B cell (primary cell): Measurements from ENCODE around the gene THSD7B. TPM values are rescaled to one million over a fixed set of nuclear protein-coding genes. Genes with fewer than 3 reads are reported as not detected.

ENCODE experiments used
- ATAC-seq: fragments of 200-7000 bp; cut with Tn5 transposase; one replicate; pipeline ENCODE4 v1.10.0; 2021; ENCODE audit warnings: low read depth, mild to moderate bottlenecking, moderate number of reproducible peaks, moderate library complexity
- CTCF ChIA-PET: fragments of 350-600 bp; sonication (Branson Sonifier 250); formaldehyde crosslinking; loops from one replicate; lab custom pipeline; 2021; ENCODE audit warnings: antibody characterized with exemption, inconsistent platforms; lab: Charles Lee
- POLR2A ChIA-PET: fragments of 350-600 bp; sonication (Branson Sonifier 250); formaldehyde crosslinking; loops from one replicate; lab custom pipeline; 2021; ENCODE audit warnings: antibody characterized with exemption; lab: Charles Lee
- DNase-seq: peaks from one replicate; pipeline ENCODE4 v3.0.0; 2013
- H2AFZ ChIP-seq: 2 replicates; pipeline ENCODE4 v1.6.1; 2012; ENCODE audit warnings: mild to moderate bottlenecking, low read depth, low read length; ENCODE audit not compliant: insufficient read depth, poor library complexity, severe bottlenecking
- H3K27ac ChIP-seq, 2 donors: 1 replicate in 1 of 2; 2 replicates in 1 of 2; pipeline ENCODE4 v1.5.1; 2012 to 2013; ENCODE audit warnings: low read length in 2 of 2, mild to moderate bottlenecking in 2 of 2, moderate library complexity in 1 of 2
- H3K27me3 ChIP-seq, 4 experiments: fragments of 200-600 bp in 1 of 4; sonication (generic) in 1 of 4; replicated peaks in 1 of 4; 1 replicate in 2 of 4; 2 replicates in 2 of 4; pipeline versions ENCODE4 v1.6.1 to v1.7.0; 2013 to 2016; ENCODE audit warnings: low read length in 3 of 4, mild to moderate bottlenecking in 2 of 4, mixed read lengths in 1 of 4, moderate library complexity in 1 of 4; ENCODE audit not compliant: insufficient read depth in 4 of 4, control insufficient read depth in 3 of 4; ENCODE audit errors: control extremely low read depth in 1 of 4
- H3K36me3 ChIP-seq, 2 experiments: replicated peaks in 1 of 2; 1 replicate in 1 of 2; 2 replicates in 1 of 2; pipeline versions ENCODE4 v1.6.1 to v1.7.1; 2013; ENCODE audit warnings: low read length in 1 of 2; ENCODE audit not compliant: insufficient read depth in 2 of 2, control insufficient read depth in 1 of 2; ENCODE audit errors: control extremely low read depth in 1 of 2, extremely low read depth in 1 of 2
- H3K4me1 ChIP-seq, 2 donors: fragments of 200-600 bp in 1 of 2; sonication (generic) in 1 of 2; 1 replicate in 1 of 2; 2 replicates in 1 of 2; pipeline versions ENCODE4 v1.5.1 to v1.6.1; 2013 to 2017; ENCODE audit warnings: low read length in 2 of 2; ENCODE audit not compliant: control insufficient read depth in 2 of 2, insufficient read depth in 2 of 2
- H3K4me2 ChIP-seq: replicated peaks from 2 replicates; pipeline ENCODE3; 2012; ENCODE audit warnings: mild to moderate bottlenecking, low read depth, low read length; ENCODE audit not compliant: poor library complexity, severe bottlenecking
- H3K4me3 ChIP-seq, 5 experiments: fragments of 200-600 bp in 1 of 5; sonication (generic) in 1 of 5; 1 replicate in 3 of 5; 2 replicates in 2 of 5; pipeline versions ENCODE4 v1.5.1 to v1.7.0; 2011 to 2016; ENCODE audit warnings: low read length in 4 of 5, mild to moderate bottlenecking in 4 of 5, low read depth in 2 of 5, control low read depth in 1 of 5, moderate library complexity in 1 of 5; ENCODE audit not compliant: insufficient read depth in 1 of 5; ENCODE audit errors: control extremely low read depth in 1 of 5, extremely low read depth in 1 of 5
- H3K79me2 ChIP-seq: fragments of 200-600 bp; sonication (generic); one replicate; pipeline ENCODE4 v1.6.0; 2016; ENCODE audit warnings: low read length; ENCODE audit not compliant: control insufficient read depth, insufficient read depth
- H3K9ac ChIP-seq: fragments of 200-600 bp; sonication (generic); 2 replicates; pipeline ENCODE4 v1.6.1; 2017; ENCODE audit warnings: mild to moderate bottlenecking, low read length, moderate library complexity
- H3K9me3 ChIP-seq, 3 donors: one replicate each; pipeline versions ENCODE4 v1.6.1 to v1.7.1; 2013; ENCODE audit warnings: low read length in 2 of 3; ENCODE audit not compliant: control insufficient read depth in 2 of 3, insufficient read depth in 1 of 3; ENCODE audit errors: control extremely low read depth in 1 of 3
- H4K20me1 ChIP-seq: 2 replicates; pipeline ENCODE4 v1.6.0; 2012; ENCODE audit warnings: mild to moderate bottlenecking, low read length; ENCODE audit not compliant: insufficient read depth, control insufficient read depth, poor library complexity, severe bottlenecking
- H3K27ac Mint-ChIP-seq: one replicate; pipeline ENCODE4 v1.8.0; 2021; ENCODE audit warnings: mixed read lengths
- H3K27me3 Mint-ChIP-seq: one replicate; pipeline ENCODE4 v1.8.0; 2021; ENCODE audit warnings: mixed read lengths
- H3K4me1 Mint-ChIP-seq: one replicate; pipeline ENCODE4 v1.8.0; 2021; ENCODE audit warnings: mixed read lengths
- H3K4me3 Mint-ChIP-seq: one replicate; pipeline ENCODE4 v1.8.0; 2021; ENCODE audit warnings: mixed read lengths
- H3K9me3 Mint-ChIP-seq: one replicate; pipeline ENCODE4 v1.8.0; 2022; ENCODE audit warnings: mixed read lengths; ENCODE audit not compliant: insufficient read depth
- CTCF ChIP-seq: fragments of 200-600 bp; IDR thresholded peaks from one replicate; pipeline ENCODE4 v1.8.0; 2022; ENCODE audit warnings: antibody characterized with exemption, mild to moderate bottlenecking
- EZH2 ChIP-seq: IDR thresholded peaks from 2 replicates; pipeline ENCODE4 v1.6.1; 2012; ENCODE audit warnings: borderline replicate concordance, low read depth, mild to moderate bottlenecking, moderate library complexity, low read length; ENCODE audit not compliant: insufficient read depth, poor library complexity, severe bottlenecking
- WGBS: methylation state at CpG from one replicate; pipeline ENCODE4 v1.1.5; 2013; ENCODE audit warnings: missing lambda C conversion rate; ENCODE audit not compliant: insufficient coverage; 5-methylcytosine and 5-hydroxymethylcytosine counted together
- intact Hi-C: fragments of 100-400 bp; cut with micrococcal nuclease; formaldehyde crosslinking; loops from one replicate; pipeline ENCODE4 v1.10.0; 2022
- polyA plus RNA-seq: library from polyadenylated mRNA; depleted of rRNA; stranded (reverse); fragments of >200 nt; gene quantifications from 2 replicates; pipeline ENCODE4 v1.2.3, GENCODE V29; 2012
- total RNA-seq, 2 donors: library from RNA; stranded (reverse); fragments of 120-200 nt in 1 of 2; gene quantifications; 1 replicate in 1 of 2; 2 replicates in 1 of 2; pipeline versions ENCODE4 v1.2.3 to v1.2.4, GENCODE V29; 2013 to 2022

Gene THSD7B
- total and polyA plus RNA-seq, 2 donors (not counting 1 experiment from before 2014, with no cell fraction given): 0.76 TPM; not detected in 1

GRCh38 chr2:136828774-136829173 lies 63.4 kb downstream of the THSD7B start:
- Histone ChIP-seq H4K20me1 (no peaks in the 10 kb centered on the region), H3K4me2 (no peak overlapping the region), H3K79me2 (no peaks in the 10 kb centered on the region), H3K4me1 (no peaks in the 10 kb centered on the region), H3K9me3 (no peaks in the 10 kb centered on the region), H2AFZ (no peak overlapping the region), H3K4me3 (no peak overlapping the region), H3K9ac (no peak overlapping the region), H3K27me3 (no peaks in the 10 kb centered on the region), H3K36me3 (no peaks in the 10 kb centered on the region), H3K27ac (no peak overlapping the region)
- Mint-ChIP-seq H3K4me3 (no peak overlapping the region), H3K4me1 (no peaks in the 10 kb centered on the region), H3K27me3 (peaks cover 4% of the 10 kb centered on the region), H3K9me3 (no peaks in the 10 kb centered on the region), H3K27ac (no peak overlapping the region)
- ChIA-PET CTCF (no interaction called here), POLR2A (no interaction called here)
- TF ChIP-seq CTCF (no peak), EZH2 (no peak)
- WGBS: no CpG with 5 or more reads among the region's 1 CpG
- no peak for ATAC-seq
- no peak for DNase-seq
- intact Hi-C loops: no loop called here

GRCh38 chr2:136844546-136844945 lies 79.2 kb downstream of the THSD7B start:
- Mint-ChIP-seq H3K4me3 (no peak overlapping the region), H3K9me3 (no peaks in the 10 kb centered on the region), H3K4me1 (no peaks in the 10 kb centered on the region), H3K27me3 (peaks cover 6% of the 10 kb centered on the region), H3K27ac (no peak overlapping the region)
- H3K4me3 ChIP-seq: no peak overlapping the region
- H3K27ac ChIP-seq: no peak overlapping the region
- no peaks in the 10 kb centered on the region for H4K20me1 ChIP-seq
- 56% methylated on average over 1 of the region's 1 CpG for whole genome bisulfite sequencing
- intact Hi-C loops: no loop called here
- DNase-seq: no peak
- TF ChIP-seq CTCF: no peak
- no peak for TF ChIP-seq EZH2
- no peaks in the 10 kb centered on the region for H3K9me3 ChIP-seq
- no peak overlapping the region for H3K9ac ChIP-seq
- ChIA-PET CTCF (no interaction called here), POLR2A (no interaction called here)
- H3K27me3 ChIP-seq: no peaks in the 10 kb centered on the region
- ATAC-seq: no peak
- H3K79me2 ChIP-seq: no peaks in the 10 kb centered on the region
- H3K36me3 ChIP-seq: no peaks in the 10 kb centered on the region
- H2AFZ ChIP-seq: no peak overlapping the region
- no peaks in the 10 kb centered on the region for H3K4me1 ChIP-seq
- H3K4me2 ChIP-seq: no peak overlapping the region
